Fibroblast of the aortic adventitia (primary cell): ENCODE measurements around the gene SLIT1. TPM values are rescaled to one million over a fixed set of nuclear protein-coding genes. Genes with fewer than 3 reads are reported as not detected.

Experiments
- DNase-seq: peaks from one replicate; pipeline ENCODE4 v3.0.0-alpha.2; 2010; ENCODE audit warnings: low read depth
- H3K4me3 ChIP-seq: 2 replicates; pipeline ENCODE4 v1.5.1; 2011; ENCODE audit warnings: low read depth, mild to moderate bottlenecking, control low read depth, low read length, moderate library complexity
- total RNA-seq: library from RNA; depleted of rRNA; stranded (reverse); fragments of >200 nt; gene quantifications from 2 replicates; pipeline ENCODE4 v1.2.3, GENCODE V29; 2012; ENCODE audit warnings: low replicate concordance
- TF ChIP-seq, protein P1 (sequence below): IDR thresholded peaks from 2 replicates; pipeline ENCODE4 v1.5.1; 2011; ENCODE audit warnings: mild to moderate bottlenecking, low read length, control low read depth, inconsistent platforms; ENCODE audit not compliant: insufficient read depth

SLIT1 gene
- total RNA-seq, 1 donor: 0.09 TPM

DNA sequence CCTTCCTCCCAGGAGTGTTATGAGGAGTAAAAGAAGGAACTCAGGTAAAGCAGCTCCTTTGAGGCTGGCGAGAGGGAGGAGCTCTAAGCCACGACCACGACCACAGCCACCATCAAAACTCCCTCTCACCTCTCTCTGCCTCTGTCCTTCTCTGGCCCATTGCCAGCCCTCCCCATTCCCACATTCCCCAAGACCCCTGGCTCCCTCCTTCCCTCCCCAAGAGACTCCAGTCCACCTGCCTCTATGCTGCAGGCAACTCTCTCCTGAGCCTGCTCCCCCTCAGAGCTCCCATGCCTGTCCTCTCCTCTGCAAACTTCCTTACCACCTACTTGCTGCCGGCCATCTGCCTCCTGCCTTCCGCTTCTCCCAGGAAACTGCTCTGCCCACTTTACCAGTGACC is 9.5 kb downstream of the SLIT1 start:
- no peak for DNase-seq
- no peak overlapping the region for H3K4me3 ChIP-seq
- TF ChIP-seq, protein P1, sequence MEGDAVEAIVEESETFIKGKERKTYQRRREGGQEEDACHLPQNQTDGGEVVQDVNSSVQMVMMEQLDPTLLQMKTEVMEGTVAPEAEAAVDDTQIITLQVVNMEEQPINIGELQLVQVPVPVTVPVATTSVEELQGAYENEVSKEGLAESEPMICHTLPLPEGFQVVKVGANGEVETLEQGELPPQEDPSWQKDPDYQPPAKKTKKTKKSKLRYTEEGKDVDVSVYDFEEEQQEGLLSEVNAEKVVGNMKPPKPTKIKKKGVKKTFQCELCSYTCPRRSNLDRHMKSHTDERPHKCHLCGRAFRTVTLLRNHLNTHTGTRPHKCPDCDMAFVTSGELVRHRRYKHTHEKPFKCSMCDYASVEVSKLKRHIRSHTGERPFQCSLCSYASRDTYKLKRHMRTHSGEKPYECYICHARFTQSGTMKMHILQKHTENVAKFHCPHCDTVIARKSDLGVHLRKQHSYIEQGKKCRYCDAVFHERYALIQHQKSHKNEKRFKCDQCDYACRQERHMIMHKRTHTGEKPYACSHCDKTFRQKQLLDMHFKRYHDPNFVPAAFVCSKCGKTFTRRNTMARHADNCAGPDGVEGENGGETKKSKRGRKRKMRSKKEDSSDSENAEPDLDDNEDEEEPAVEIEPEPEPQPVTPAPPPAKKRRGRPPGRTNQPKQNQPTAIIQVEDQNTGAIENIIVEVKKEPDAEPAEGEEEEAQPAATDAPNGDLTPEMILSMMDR: no peak

DNA sequence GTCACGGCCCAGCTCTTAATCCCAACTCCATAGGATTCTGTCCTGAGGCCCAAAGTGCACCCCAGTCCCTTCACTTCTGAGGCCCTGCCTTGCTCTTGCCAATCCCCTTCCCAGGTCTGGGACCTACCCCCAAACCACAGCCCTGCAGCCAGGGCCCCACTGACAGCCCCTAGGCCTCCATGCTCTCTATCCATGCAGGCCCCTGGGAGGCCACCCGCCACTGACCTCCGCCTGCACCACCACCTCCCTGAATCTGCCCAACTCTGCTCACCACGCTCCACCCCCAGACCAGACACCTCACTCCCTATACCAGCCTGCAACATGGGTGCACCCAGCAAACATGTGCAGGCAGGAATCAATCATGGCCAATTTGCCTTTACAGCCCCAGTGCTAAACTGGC is 10.2 kb downstream of the SLIT1 start:
- no peak overlapping the region for H3K4me3 ChIP-seq
- DNase-seq: no peak
- TF ChIP-seq, protein P1: no peak

DNA sequence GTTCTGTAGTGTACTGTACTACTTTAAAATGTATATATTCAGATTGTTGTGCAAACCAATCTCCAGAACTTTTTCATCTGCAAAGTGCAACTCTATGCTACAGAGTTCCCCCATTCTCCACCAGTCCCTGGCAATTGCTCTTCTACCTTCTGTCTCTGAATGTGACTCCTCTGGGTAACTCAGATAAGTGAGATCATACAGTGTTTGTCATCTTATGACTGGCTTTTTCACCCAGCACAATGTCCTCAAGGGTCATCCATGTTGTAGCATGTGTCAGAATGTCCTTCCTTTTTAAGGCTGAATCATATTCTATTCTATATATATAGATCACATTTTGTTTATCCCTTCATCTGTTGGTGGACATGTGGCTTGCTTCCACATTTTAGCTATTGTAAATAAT is 10.8 kb downstream of the SLIT1 start:
- DNase-seq: no peak
- H3K4me3 ChIP-seq: no peak overlapping the region
- TF ChIP-seq, protein P1: no peak

DNA sequence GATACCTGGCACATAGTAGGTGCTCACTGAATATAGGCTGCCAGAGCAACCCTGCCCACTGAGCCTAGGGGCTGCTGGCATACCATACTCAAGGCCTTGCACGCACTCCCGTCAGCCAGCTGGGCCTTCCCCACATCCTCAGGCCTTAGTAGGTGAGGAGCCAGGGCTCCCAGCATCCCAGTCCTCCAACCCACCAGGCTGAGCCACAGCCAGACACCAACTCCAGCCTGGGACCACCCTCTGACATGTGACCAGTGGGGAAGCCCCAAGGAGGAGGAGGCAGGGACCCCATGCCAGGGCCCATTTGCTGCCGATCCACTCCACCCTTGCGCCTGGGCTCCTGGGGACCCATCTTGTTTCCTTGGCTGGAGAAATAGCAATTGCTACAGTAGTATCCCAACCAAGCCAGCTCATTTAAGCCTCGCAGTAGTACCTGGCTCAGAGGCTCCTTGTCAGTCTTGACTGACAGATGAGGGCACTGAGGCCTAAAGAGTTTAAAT is 11.4 kb downstream of the SLIT1 start:
- H3K4me3 ChIP-seq: no peak overlapping the region
- TF ChIP-seq, protein P1: no peak
- no peak for DNase-seq

DNA sequence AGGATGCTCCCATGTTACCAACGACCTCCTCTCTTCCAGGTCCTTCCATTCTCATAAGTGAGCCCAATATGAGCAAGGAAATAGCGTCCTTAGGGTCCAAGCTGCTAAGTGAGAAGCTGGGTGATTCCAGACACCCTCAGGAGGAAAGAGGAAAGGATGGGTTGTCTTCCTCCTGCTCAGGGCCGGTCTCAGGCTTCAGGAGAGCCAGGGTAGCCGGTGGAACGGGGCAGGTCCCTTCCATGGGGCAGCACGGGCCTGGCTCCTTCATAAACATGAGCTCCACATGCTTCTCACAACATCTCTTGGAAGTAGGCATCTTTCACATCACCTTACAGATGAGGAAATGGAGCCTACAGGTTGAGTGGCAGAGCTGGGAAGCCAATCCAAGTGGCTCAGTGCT is 12.7 kb downstream of the SLIT1 start:
- DNase-seq: no peak

DNA sequence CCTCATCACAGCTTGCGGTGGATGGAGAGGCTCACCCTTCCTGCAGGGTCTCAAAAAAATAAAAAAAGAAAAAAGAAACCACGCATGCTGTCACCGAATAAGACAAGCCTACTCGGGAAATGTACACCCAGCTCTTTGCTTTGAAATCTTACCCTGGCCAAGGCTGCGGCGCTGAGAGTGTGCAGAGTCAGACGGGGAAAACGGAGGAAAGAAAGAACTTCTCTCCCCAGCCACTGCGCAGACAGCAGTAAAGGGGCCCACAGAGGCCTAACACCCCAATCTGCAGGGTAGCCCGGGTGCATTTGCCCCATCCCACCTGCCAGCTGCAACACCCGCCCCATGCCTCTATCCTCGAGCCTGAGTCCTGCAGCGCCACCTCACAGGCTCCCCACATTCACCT is 14.8 kb downstream of the SLIT1 start:
- no peak overlapping the region for H3K4me3 ChIP-seq
- DNase-seq: no peak
- TF ChIP-seq, protein P1: no peak

More for the DNA sequence above, 12.7 kb downstream of the SLIT1 start:
- TF ChIP-seq, protein P1: no peak
- H3K4me3 ChIP-seq: no peak overlapping the region
